Hepatocyte (in vitro differentiated cells): ENCODE data around the gene AP3D1.

Source experiments
- CTCF ChIP-seq: fragments of 200-600 bp; sonication (generic); IDR thresholded peaks from 2 replicates; pipeline ENCODE4 v1.5.1; 2016; ENCODE audit warnings: antibody characterized with exemption, mild to moderate bottlenecking; ENCODE audit not compliant: poor library complexity
- EZH2 ChIP-seq: fragments of 200-600 bp; sonication (generic); IDR thresholded peaks from 2 replicates; pipeline ENCODE4 v1.6.1; 2016; ENCODE audit warnings: antibody characterized with exemption, mild to moderate bottlenecking, borderline replicate concordance
- EZH2phosphoT487 ChIP-seq: fragments of 200-600 bp; sonication (generic); IDR thresholded peaks from one replicate; pipeline ENCODE4 v1.6.1; 2018; ENCODE audit warnings: antibody characterized with exemption, mild to moderate bottlenecking, low read depth, moderate library complexity; ENCODE audit not compliant: unreplicated experiment, severe bottlenecking

DNA sequence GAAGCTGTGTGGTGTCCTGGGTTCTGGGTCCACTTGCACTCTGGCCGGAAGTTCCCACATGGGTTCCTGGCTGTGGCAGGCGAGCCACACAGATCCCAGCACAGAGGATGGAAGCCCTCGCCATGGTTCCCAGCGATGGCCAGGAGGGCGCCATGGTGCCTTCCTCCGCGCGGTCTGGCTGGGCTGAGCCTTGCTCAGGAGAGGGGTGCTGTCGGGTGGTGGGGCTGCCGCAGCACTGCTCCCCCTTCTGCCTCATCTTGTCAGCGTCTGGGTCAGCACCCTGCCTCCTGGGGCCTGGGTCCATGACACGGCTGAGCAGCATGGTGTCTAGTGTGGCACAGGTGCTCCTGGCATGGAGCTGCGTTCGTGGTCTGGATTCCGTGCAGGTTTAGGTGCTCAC, 45.9 kb upstream of the AP3D1 start:
- TF ChIP-seq EZH2 = no peak
- no peak for TF ChIP-seq CTCF
- TF ChIP-seq EZH2phosphoT487 = no peak
